ENCODE data around the gene ATP8B4. TPM values are rescaled to one million over a fixed set of nuclear protein-coding genes. Genes with fewer than 3 reads are reported as not detected.
"Not testable (repeated sequence)": the region's sequence is repeated elsewhere in the genome, so short reads cannot be mapped to it uniquely, and the experiment has no call there.

The ATP8B4 gene
- total RNA-seq, 4 donors from 2014 or later = 11.8 to 18.2 (median 13.4) TPM

DNA sequence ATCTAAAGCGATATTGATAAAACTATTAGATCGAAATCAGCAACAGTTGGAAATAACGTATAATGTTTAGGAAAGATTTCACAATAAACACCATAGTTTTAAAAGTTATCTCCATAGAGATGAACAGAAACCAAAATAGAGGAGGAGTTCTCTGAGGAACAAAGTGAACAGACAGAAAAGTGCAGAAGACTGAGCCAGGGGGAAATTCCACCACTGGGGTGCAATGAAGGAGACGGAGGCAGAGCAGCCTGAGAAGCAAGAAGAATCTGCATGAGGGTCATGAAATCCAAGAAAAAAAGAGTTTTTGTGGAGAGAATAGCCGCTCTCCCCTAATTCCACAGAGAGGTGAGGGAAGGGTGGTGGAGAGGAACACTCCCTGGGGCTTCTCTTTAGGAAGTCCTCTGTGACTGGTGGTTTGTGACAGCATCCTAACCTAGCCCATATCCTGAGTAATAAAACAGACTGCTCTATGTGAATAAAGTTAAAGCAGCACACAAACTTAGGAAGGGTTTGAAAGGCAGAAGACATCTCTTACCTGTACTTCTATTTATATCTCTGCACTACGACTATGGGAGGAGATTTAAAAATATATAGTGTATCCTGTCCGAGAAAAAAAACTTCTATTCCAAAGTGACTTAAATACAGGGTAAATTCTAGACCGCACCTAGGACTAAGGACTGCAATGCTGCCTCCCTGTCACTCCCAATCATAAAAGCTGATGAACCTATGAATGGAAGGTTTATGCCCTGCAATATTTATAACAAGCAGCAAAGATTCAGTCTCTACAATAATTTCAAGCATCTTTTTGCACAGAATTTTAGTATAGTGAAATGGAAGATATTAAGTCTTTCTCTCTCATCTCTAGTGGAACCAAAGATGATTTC, 22.9 kb downstream of the ATP8B4 start:
- TF ChIP-seq, protein P1, sequence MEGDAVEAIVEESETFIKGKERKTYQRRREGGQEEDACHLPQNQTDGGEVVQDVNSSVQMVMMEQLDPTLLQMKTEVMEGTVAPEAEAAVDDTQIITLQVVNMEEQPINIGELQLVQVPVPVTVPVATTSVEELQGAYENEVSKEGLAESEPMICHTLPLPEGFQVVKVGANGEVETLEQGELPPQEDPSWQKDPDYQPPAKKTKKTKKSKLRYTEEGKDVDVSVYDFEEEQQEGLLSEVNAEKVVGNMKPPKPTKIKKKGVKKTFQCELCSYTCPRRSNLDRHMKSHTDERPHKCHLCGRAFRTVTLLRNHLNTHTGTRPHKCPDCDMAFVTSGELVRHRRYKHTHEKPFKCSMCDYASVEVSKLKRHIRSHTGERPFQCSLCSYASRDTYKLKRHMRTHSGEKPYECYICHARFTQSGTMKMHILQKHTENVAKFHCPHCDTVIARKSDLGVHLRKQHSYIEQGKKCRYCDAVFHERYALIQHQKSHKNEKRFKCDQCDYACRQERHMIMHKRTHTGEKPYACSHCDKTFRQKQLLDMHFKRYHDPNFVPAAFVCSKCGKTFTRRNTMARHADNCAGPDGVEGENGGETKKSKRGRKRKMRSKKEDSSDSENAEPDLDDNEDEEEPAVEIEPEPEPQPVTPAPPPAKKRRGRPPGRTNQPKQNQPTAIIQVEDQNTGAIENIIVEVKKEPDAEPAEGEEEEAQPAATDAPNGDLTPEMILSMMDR (IDR thresholded peaks at IDR 0.05) = no peak
- TF ChIP-seq POLR2A (IDR thresholded peaks at IDR 0.05) (no peak), EP300 (IDR thresholded peaks at IDR 0.05) (no peak)
- WGBS, 2 donors = 67 to 68% methylated on average over 8 of the region's 8 CpGs
- no peaks in the 10 kb centered on the region for H3K36me3 ChIP-seq
- no peaks in the 10 kb centered on the region for H3K9me3 ChIP-seq
- no peaks in the 10 kb centered on the region for H3K27me3 ChIP-seq
- no peak overlapping the region for H3K4me3 ChIP-seq
- DNase-seq (ENCODE audit: low spot score in 2 of 2) = no peak
- H3K4me1 ChIP-seq = no peaks in the 10 kb centered on the region
- H3K27ac ChIP-seq = no peak overlapping the region

DNA sequence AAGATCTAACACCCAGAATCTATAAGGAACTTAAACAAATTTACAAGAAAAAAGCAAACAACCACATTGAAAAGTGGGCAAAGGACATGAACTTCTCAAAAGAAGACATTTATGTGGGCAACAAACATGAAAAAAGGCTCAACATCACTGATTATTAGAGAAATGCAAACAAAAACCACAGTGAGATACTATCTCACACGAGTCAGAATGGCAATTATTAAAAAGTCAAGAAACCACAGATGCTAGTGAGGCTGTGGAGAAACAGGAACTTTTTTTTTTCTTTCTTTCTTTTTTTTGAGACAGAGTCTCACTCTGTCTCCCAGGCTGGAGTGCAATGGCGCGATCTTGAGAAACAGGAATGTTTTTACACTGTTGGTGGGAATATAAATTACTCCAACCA, 29.6 kb downstream of the ATP8B4 start:
- H3K9me3 ChIP-seq; H3K36me3 ChIP-seq; H3K27me3 ChIP-seq; DNase-seq (ENCODE audit: low spot score in 2 of 2); H3K27ac ChIP-seq; H3K4me1 ChIP-seq; H3K4me3 ChIP-seq: not testable (repeated sequence)
- 79 to 83% methylated on average over 3 of the region's 3 CpGs for WGBS, 2 donors

DNA sequence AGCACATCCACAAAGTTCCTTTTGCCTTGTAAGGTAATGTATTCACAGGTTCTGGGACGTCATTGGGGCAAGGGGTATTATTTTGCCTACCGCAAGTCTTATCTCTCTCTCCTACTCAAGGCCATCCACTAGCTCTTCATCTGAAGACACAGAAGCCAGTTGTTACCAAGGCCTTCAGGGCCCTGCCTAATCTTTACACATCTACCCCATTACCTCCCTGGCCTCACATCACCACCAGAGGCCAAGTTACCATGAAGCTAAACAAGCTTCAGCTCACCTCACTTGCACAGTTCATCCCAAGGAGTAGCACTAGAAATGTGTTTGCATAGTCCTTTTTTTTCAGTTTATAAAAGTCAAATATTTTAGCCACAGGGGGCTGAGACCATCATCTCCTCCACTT, 34.1 kb downstream of the ATP8B4 start:
- 88 to 95% methylated on average over 2 of the region's 2 CpGs for WGBS, 2 donors
- Histone ChIP-seq H3K4me3 (no peak overlapping the region), H3K27ac (no peak overlapping the region), H3K36me3 (no peaks in the 10 kb centered on the region), H3K27me3 (no peaks in the 10 kb centered on the region), H3K9me3 (no peaks in the 10 kb centered on the region), H3K4me1 (no peaks in the 10 kb centered on the region)
- no peak for DNase-seq (ENCODE audit: low spot score in 2 of 2)
- TF ChIP-seq EP300 (IDR thresholded peaks at IDR 0.05) (no peak), POLR2A (IDR thresholded peaks at IDR 0.05) (no peak)
- TF ChIP-seq, protein P1 (IDR thresholded peaks at IDR 0.05) = no peak

DNA sequence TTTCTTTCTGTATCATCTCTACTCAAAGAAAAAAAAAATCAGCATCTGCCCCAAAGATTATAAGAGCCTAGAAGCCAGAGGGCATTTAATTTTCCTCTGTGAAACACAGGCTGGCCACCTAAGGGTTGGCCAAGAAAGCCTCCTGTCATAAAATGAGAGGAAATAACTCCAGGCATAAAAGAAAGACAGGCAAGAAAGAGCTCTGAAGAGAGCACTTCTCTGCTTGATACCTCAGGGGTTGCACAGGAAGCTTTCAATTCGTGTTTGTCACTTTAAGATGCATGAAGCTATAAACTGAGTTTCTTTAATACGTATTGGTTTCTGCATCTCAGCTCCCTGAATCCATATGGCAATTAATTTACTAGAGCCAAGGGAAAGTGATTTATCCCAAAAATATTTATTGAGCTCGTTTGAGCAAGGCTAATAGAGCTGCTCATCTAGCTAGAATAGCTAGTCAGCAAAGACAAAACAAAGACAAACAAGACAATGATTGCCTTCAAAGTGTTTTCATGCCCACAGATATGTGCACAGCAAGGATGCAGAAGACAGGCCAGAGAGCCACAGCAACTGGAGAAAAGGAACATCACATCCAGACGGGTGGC, 35.5 kb downstream of the ATP8B4 start:
- no peaks in the 10 kb centered on the region for H3K36me3 ChIP-seq
- WGBS, 2 donors = 40% methylated on average over 4 of the region's 4 CpGs
- DNase-seq (ENCODE audit: low spot score in 2 of 2) = no peak
- no peak overlapping the region for H3K27ac ChIP-seq
- no peak overlapping the region for H3K4me3 ChIP-seq
- TF ChIP-seq EP300 (IDR thresholded peaks at IDR 0.05) (no peak), POLR2A (IDR thresholded peaks at IDR 0.05) (no peak)
- TF ChIP-seq, protein P1 (IDR thresholded peaks at IDR 0.05) = no peak
- no peaks in the 10 kb centered on the region for H3K9me3 ChIP-seq
- no peaks in the 10 kb centered on the region for H3K27me3 ChIP-seq
- no peaks in the 10 kb centered on the region for H3K4me1 ChIP-seq

DNA sequence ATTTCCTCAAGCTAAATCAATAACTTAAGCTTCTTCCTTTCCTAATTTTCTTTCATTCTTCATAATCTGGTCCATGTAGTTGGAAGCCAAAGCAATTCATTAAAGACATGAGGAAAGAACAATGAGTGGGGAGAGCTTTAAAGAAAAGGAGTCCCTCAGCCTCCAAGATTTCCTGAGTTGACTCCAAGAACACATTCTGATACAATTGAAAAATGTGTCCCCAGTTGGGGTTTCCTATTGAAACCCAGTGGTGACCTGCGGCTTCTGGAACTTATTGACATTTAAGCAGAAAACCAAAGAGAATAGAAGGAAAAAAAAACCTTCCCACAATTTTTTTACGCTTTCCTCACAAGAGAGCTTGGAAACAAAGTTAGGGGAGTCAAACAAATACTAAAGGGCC, 37.0 kb downstream of the ATP8B4 start:
- H3K36me3 ChIP-seq = no peaks in the 10 kb centered on the region
- TF ChIP-seq POLR2A (IDR thresholded peaks at IDR 0.05) = no peak
- no peak for TF ChIP-seq EP300 (IDR thresholded peaks at IDR 0.05)
- TF ChIP-seq, protein P1 (IDR thresholded peaks at IDR 0.05) = no peak
- no peaks in the 10 kb centered on the region for H3K9me3 ChIP-seq
- H3K4me3 ChIP-seq = no peak overlapping the region
- no peak for DNase-seq (ENCODE audit: low spot score in 2 of 2)
- H3K27me3 ChIP-seq = no peaks in the 10 kb centered on the region
- 37 to 44% methylated on average over 2 of the region's 2 CpGs for WGBS, 2 donors
- peaks cover 0 to 8% (median 0%) of the 10 kb centered on the region in 4 donors for H3K4me1 ChIP-seq
- H3K27ac ChIP-seq = no peak overlapping the region

Data from tibial nerve (tissue), 4 donors.